ENCODE data around the gene UBA7.

DNA sequence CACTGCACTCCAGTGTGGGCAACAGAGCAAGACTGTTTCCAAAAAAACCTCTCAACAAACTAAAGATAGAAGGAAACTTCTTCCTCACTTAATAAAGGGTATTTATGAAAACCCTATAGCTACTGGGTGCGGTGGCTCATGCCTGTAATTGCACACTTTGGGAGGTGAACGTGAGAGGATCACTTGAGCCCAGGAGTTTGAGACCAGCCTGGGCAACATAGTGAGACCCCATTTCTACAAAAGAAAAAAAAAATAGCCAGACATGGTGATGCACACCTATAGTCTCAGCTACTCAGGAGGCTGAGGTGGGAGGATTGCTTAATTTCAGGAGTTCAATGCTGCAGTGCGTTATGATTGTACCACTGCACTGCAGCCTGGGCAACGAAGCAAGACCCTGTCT, 49.8 kb downstream of the UBA7 start:
- TF ChIP-seq, protein P1, sequence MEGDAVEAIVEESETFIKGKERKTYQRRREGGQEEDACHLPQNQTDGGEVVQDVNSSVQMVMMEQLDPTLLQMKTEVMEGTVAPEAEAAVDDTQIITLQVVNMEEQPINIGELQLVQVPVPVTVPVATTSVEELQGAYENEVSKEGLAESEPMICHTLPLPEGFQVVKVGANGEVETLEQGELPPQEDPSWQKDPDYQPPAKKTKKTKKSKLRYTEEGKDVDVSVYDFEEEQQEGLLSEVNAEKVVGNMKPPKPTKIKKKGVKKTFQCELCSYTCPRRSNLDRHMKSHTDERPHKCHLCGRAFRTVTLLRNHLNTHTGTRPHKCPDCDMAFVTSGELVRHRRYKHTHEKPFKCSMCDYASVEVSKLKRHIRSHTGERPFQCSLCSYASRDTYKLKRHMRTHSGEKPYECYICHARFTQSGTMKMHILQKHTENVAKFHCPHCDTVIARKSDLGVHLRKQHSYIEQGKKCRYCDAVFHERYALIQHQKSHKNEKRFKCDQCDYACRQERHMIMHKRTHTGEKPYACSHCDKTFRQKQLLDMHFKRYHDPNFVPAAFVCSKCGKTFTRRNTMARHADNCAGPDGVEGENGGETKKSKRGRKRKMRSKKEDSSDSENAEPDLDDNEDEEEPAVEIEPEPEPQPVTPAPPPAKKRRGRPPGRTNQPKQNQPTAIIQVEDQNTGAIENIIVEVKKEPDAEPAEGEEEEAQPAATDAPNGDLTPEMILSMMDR (IDR thresholded peaks at IDR 0.05; ENCODE audit: insufficient read depth, low read depth, low read length) = no peak
- no peak for TF ChIP-seq EZH2 (IDR thresholded peaks at IDR 0.05; ENCODE audit: insufficient read depth, low read length)
